Endometrial microvascular endothelial cells (primary cell): ENCODE measurements around the gene HSD3B2. TPM values are rescaled to one million over a fixed set of nuclear protein-coding genes. Genes with fewer than 3 reads are reported as not detected.

ENCODE experiments used
- in situ Hi-C: cut with HindIII; loops from 2 replicates; pipeline ENCODE4 v1.10.0; 2017; ENCODE audit warnings: low sequenced_read_pairs, low pct_unique_long_range_greater_than_20kb; ENCODE audit errors: inconsistent ontology term
- total RNA-seq: library from RNA; depleted of rRNA; stranded (reverse); fragments of >200 nt; gene quantifications from one replicate; pipeline ENCODE4 v1.2.3, GENCODE V29; 2015; ENCODE audit errors: inconsistent ontology term

Gene HSD3B2
- total RNA-seq, 1 donor from 2014 or later: not detected

- in situ Hi-C loops: no loop called here
These were observed 32.6 kb downstream of the HSD3B2 start for GRCh38 chr1:119447344-119448126.

DNA sequence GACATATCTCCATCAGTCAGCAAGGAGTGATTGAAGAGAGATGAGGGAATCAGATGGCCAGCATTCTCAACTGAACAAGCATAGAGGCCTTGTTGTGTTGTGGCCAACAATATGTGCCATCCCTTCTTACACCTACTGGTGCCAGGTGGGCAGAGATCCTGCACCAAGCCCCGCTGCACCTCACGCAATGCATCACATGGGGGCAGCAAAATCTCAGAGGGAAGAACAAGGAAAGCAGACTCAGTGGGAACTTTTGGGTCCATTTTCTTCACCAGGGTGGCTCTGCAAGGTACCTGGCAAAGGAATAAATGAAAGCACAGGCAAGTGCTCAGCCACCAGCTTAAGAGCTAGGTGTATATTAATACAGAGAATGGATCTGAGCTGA, 33.2 kb downstream of the HSD3B2 start:
- in situ Hi-C loops: no loop called here

DNA sequence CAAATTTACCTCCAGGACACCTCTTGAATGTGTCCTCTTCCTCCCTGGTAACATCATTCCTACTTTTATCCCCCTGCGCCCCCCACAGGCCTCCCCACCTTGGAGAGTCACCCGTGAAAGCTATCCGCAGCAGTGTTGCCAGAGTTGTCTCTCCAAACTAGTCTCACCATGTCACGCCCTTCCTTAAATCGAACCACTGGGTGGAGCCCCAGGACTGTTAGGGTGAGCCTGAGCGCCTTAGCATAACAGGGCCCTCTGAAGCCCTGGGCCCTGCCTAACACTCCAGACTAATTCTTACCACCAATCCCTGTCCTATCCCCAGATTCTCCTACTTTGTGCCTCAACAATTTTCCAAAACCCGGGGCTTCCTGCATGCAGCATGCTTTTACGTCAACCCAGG, 35.0 kb downstream of the HSD3B2 start:
- in situ Hi-C loops: no loop called here

- in situ Hi-C loops: no loop called here
These were observed 36.2 kb downstream of the HSD3B2 start for GRCh38 chr1:119451158-119451557.

DNA sequence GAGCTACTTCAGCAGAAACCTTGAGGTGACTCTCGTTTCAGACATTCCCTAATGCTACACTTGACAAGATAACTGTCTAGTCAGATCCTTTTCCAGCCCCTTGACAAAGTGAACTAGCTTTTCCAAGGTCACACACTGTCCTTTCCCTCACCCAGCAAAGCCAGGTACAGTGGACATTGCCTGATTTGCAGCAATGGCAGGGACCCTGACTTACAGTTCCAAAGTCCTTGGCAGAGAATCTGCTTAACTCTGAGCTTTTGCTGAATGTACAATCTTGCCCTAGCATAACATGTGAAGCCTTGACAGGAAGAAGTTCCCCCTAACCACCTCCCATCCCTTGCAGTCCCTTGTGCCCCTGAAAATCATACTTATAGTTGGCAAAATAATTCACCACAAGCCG, 37.1 kb downstream of the HSD3B2 start:
- in situ Hi-C loops: no loop called here

GRCh38 chr1:119453021-119453420, 38.1 kb downstream of the HSD3B2 start:
- in situ Hi-C loops: no loop called here

- in situ Hi-C loops: no loop called here
These were observed 48.0 kb downstream of the HSD3B2 start for GRCh38 chr1:119462964-119463363.

DNA sequence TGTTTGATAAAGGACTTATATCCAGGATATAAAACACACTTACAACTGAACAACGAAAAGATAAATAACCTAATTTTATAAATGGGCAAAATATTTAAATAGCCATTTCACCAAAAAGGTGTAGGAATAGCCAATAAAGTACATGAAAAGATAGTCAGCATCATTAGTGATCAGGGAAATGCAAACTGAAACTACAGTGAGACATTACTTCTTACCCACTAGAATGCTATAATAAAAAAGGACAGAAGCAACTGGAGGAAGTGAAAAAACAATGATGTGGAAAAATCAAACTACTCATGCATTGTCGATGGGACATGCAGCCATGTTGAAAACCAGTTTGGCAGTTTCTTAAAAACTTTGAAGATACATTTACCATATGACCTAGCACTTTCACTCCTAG, 48.6 kb downstream of the HSD3B2 start:
- in situ Hi-C loops: no loop called here

DNA sequence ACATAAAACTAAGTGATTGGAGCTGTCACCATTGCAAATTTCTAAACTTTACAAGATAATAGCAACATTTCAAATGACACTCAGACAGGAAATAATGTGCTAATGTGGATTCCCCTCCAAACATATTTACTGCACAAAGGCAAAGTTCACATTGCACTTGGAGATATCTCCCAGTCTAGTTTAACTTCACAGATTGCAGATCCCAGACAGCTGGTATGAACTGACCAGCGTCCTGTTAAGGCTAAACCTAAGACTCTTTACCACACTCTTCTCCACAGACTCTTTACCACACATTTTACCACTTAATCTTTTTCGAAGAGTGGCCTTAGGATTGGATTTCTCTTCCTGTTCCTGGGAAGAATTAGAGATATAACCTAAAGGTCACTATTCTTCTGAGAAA, 51.5 kb downstream of the HSD3B2 start:
- in situ Hi-C loops: no loop called here

GRCh38 chr1:119467219-119467618, 52.3 kb downstream of the HSD3B2 start:
- in situ Hi-C loops: no loop called here

DNA sequence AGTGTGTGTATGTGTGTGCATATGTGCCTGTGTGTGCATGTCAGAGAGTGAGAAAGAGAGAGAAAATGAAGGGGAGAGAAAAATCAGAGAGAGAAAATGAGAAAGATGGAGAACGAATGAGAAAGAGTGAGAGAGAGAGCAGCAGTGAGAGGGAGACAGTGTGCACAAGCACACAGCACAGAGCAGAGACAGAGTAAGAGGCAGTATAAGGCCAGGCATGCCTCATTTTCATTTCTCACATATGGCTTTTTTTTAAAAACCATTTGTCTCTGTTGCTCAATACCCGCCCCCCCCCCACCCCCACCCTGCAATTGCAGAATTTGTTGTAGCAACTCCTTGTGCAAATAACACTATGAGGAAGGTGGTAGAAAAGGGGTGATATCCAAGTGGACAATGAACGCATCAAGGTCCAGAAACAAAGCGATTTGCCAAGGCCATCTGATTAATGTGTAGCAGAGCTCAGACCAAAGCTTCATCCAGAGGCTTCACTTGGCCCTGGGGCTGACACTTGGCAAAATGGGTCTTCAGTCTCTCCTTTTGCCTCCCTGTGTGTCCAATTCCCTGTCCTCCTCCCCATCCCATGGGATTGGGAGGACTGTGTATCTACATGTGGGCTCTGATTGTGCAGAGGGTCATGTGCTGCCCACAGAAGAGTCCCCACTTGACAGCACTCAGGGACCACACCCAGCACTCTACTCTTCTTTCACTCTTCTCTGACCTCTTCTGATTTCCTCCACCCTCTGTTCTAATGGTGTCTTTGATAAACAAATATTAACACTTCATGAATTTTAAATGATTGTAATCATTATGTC, 53.1 kb downstream of the HSD3B2 start:
- in situ Hi-C loops: no loop called here

GRCh38 chr1:119469741-119470140, 54.8 kb downstream of the HSD3B2 start:
- in situ Hi-C loops: no loop called here

DNA sequence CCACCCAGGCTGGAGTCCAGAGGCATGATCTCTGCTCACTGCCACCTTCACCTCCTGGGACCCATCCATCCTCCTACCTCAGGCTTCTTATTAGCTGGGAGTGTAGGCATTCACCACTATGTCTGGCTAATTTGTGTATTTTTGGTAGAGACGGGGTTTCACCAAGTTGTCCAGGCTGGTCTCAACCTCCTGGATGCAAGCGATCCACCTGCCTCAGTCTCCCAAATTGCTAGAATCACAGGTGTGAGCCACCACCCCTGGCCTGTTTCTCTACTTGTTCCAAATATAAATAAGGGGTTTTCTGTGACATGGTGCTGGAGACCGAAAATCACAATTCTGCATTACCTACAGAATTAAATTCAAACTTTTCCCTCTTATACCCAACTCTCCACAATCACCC, 55.4 kb downstream of the HSD3B2 start:
- in situ Hi-C loops: no loop called here

- in situ Hi-C loops: no loop called here
These were observed 56.0 kb downstream of the HSD3B2 start for GRCh38 chr1:119470958-119471357.

GRCh38 chr1:119471566-119471965, 56.6 kb downstream of the HSD3B2 start:
- in situ Hi-C loops: no loop called here

DNA sequence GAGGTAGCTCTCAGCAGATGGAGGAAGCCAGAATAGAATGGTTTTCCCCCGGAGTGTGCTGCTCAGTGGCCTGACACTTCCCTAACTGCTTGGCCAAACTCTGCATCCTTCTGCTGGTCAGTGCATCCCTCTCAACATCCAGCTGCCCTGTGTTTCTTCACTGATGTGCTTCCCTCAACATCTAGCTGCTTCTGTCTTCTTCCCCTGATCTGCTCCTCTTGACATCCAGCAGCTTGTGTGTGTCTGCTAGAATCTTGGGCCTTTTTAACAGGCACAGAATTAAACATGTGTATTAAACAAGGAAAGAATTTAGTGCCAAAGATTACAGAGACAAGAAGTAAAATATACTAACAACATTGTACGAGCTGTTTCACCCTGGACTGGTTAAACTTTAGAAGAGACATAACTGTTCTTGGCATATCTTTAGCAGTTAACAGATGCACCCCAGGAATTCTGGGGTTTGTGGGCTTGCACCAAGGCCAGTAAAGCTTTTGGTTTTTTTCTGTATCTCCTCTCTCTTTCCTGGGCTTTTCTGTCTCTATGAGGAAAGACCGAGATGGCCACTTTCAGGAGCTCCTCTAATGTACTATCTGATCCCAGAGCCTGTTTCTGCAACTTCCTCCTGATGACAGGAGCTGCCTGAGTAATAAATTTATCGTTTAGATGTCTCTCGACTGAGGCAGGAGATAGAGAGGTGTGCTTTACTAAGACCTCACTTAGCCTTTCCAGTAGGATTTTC, 57.3 kb downstream of the HSD3B2 start:
- in situ Hi-C loops: no loop called here
